Smooth muscle cell (in vitro differentiated cells): Measurements from ENCODE around the gene IGFL1. TPM values are rescaled to one million over a fixed set of nuclear protein-coding genes. Genes with fewer than 3 reads are reported as not detected.

Source experiments
- DNase-seq: peaks from one replicate; lab custom pipeline; 2025; ENCODE audit not compliant: unreplicated experiment; lab: John Stamatoyannopoulos, UW
- H2AFZ ChIP-seq: fragments of 200-600 bp; sonication (generic); 2 replicates; pipeline ENCODE4 v1.6.0; 2016; ENCODE audit warnings: antibody characterized with exemption, low read depth, mild to moderate bottlenecking
- H3F3A ChIP-seq: fragments of 200-600 bp; sonication (generic); 2 replicates; pipeline ENCODE4 v1.6.0; 2017; ENCODE audit warnings: antibody characterized with exemption, low read depth
- H3K27ac ChIP-seq: fragments of 200-600 bp; sonication (generic); 2 replicates; pipeline ENCODE4 v1.5.1; 2016; ENCODE audit warnings: low read depth, mild to moderate bottlenecking
- H3K27me3 ChIP-seq: fragments of 200-600 bp; sonication (generic); 2 replicates; pipeline ENCODE4 v1.6.1; 2016; ENCODE audit warnings: low read depth, mild to moderate bottlenecking
- H3K36me3 ChIP-seq: fragments of 200-600 bp; sonication (generic); 2 replicates; pipeline ENCODE4 v1.5.1; 2016; ENCODE audit warnings: low read depth
- H3K4me1 ChIP-seq: fragments of 200-600 bp; sonication (generic); 2 replicates; pipeline ENCODE4 v1.5.1; 2016; ENCODE audit warnings: low read depth
- H3K4me2 ChIP-seq: fragments of 200-600 bp; sonication (generic); 2 replicates; pipeline ENCODE4 v1.6.0; 2016; ENCODE audit warnings: mild to moderate bottlenecking
- H3K4me3 ChIP-seq: fragments of 200-600 bp; sonication (generic); 2 replicates; pipeline ENCODE4 v1.5.1; 2016; ENCODE audit warnings: mild to moderate bottlenecking
- H3K79me2 ChIP-seq: fragments of 200-600 bp; sonication (generic); 2 replicates; pipeline ENCODE4 v1.6.0; 2016; ENCODE audit warnings: low read depth, mild to moderate bottlenecking
- H3K9ac ChIP-seq: fragments of 200-600 bp; sonication (generic); 2 replicates; pipeline ENCODE4 v1.6.0; 2016; ENCODE audit warnings: low read depth
- H3K9me3 ChIP-seq: fragments of 200-600 bp; sonication (generic); replicated peaks from 2 replicates; pipeline ENCODE4 v1.5.1; 2016; ENCODE audit warnings: low read depth
- H4K20me1 ChIP-seq: fragments of 200-600 bp; sonication (generic); 2 replicates; pipeline ENCODE4 v1.6.0; 2016; ENCODE audit warnings: low read depth
- CTCF ChIP-seq: fragments of 200-600 bp; sonication (generic); IDR thresholded peaks from 2 replicates; pipeline ENCODE4 v1.5.1; 2017; ENCODE audit warnings: borderline replicate concordance, mild to moderate bottlenecking, antibody characterized with exemption; ENCODE audit not compliant: insufficient read depth, poor library complexity, severe bottlenecking
- WGBS: methylation state at CpG from one replicate; pipeline ENCODE4 v1.1.7; 2016; ENCODE audit warnings: low lambda C conversion rate; 5-methylcytosine and 5-hydroxymethylcytosine counted together
- polyA plus RNA-seq: library from polyadenylated mRNA; unstranded; fragments of >200 nt; fragmentation: Nextera tagmentation; extraction: Ambion mirVana; gene quantifications from 2 replicates; pipeline ENCODE4 v1.2.1, GENCODE V29; 2016
- total RNA-seq: library from RNA; depleted of rRNA; stranded (reverse); fragments of >200 nt; gene quantifications from 2 replicates; pipeline ENCODE4 v1.2.3, GENCODE V29; 2014

IGFL1 gene
- total and polyA plus RNA-seq, 2 experiments from 2014 or later = not detected

- Histone ChIP-seq H3K4me3 (no peak overlapping the region), H3K4me2 (no peak overlapping the region), H3K79me2 (no peaks in the 10 kb centered on the region), H3K9me3 (no peaks in the 10 kb centered on the region), H3F3A (no peaks in the 10 kb centered on the region), H3K36me3 (no peaks in the 10 kb centered on the region), H3K27ac (no peak overlapping the region), H3K9ac (no peak overlapping the region), H3K4me1 (no peaks in the 10 kb centered on the region), H4K20me1 (no peaks in the 10 kb centered on the region), H3K27me3 (peaks cover 12% of the 10 kb centered on the region), H2AFZ (no peak overlapping the region)
- DNase-seq = no peak
- WGBS = 80% methylated on average over 3 of the region's 3 CpGs
- TF ChIP-seq CTCF = no peak
These were observed 4.8 kb upstream of the IGFL1 start for GRCh38 chr19:46224773-46225172.

GRCh38 chr19:46225558-46226004 lies 4.0 kb upstream of the IGFL1 start:
- DNase-seq = no peak
- H3K9me3 ChIP-seq = no peaks in the 10 kb centered on the region
- no peak overlapping the region for H3K27ac ChIP-seq
- no peaks in the 10 kb centered on the region for H3F3A ChIP-seq
- no peak for TF ChIP-seq CTCF
- H3K79me2 ChIP-seq = no peaks in the 10 kb centered on the region
- peaks cover 12% of the 10 kb centered on the region for H3K27me3 ChIP-seq
- H3K9ac ChIP-seq = no peak overlapping the region
- WGBS = 66% methylated on average over 5 of the region's 5 CpGs
- no peak overlapping the region for H3K4me3 ChIP-seq
- no peaks in the 10 kb centered on the region for H4K20me1 ChIP-seq
- no peaks in the 10 kb centered on the region for H3K4me1 ChIP-seq
- H3K36me3 ChIP-seq = no peaks in the 10 kb centered on the region
- H3K4me2 ChIP-seq = no peak overlapping the region
- H2AFZ ChIP-seq = no peak overlapping the region

GRCh38 chr19:46226438-46226973 lies 3.0 kb upstream of the IGFL1 start:
- Histone ChIP-seq H2AFZ (no peak overlapping the region), H3K4me2 (no peak overlapping the region), H3K36me3 (no peaks in the 10 kb centered on the region), H3F3A (no peaks in the 10 kb centered on the region), H3K9ac (no peak overlapping the region), H3K4me3 (no peak overlapping the region), H3K27me3 (peaks cover 12% of the 10 kb centered on the region), H3K79me2 (no peaks in the 10 kb centered on the region), H3K27ac (no peak overlapping the region), H3K4me1 (no peaks in the 10 kb centered on the region), H4K20me1 (no peaks in the 10 kb centered on the region), H3K9me3 (no peaks in the 10 kb centered on the region)
- TF ChIP-seq CTCF = no peak
- no peak for DNase-seq
- 43% methylated on average over 9 of the region's 9 CpGs for WGBS

- TF ChIP-seq CTCF = no peak
- no peak for DNase-seq
- Histone ChIP-seq H3K9me3 (no peaks in the 10 kb centered on the region), H3K27me3 (peaks cover 12% of the 10 kb centered on the region), H3K4me1 (no peaks in the 10 kb centered on the region), H3F3A (no peaks in the 10 kb centered on the region), H3K4me2 (no peak overlapping the region), H3K4me3 (no peak overlapping the region), H3K79me2 (no peaks in the 10 kb centered on the region), H4K20me1 (no peaks in the 10 kb centered on the region), H3K36me3 (no peaks in the 10 kb centered on the region), H3K9ac (no peak overlapping the region), H2AFZ (no peak overlapping the region), H3K27ac (no peak overlapping the region)
- 84% methylated on average over 10 of the region's 10 CpGs for WGBS
These were observed 2.5 kb downstream of the IGFL1 start for GRCh38 chr19:46232029-46232428.
